Measurements from ENCODE around the gene CDH23.

Gene CDH23

GRCh38 chr10:71468363-71469094 is 71.8 kb downstream of the CDH23 start:
- DNase-seq = no peak

- no peak for DNase-seq
Observed at GRCh38 chr10:71471006-71471405, 74.3 kb downstream of the CDH23 start.

- no peak for DNase-seq
Observed at GRCh38 chr10:71471957-71472365, 75.2 kb downstream of the CDH23 start.

- no peak for DNase-seq
Observed at GRCh38 chr10:71472466-71472865, 75.7 kb downstream of the CDH23 start.

GRCh38 chr10:71472912-71473311 is 76.2 kb downstream of the CDH23 start:
- no peak for DNase-seq

GRCh38 chr10:71473671-71474599 is 77.2 kb downstream of the CDH23 start:
- DNase-seq = no peak

GRCh38 chr10:71474702-71475242 is 78.1 kb downstream of the CDH23 start:
- DNase-seq = no peak

- DNase-seq = no peak
Observed at GRCh38 chr10:71475243-71475871, 78.6 kb downstream of the CDH23 start.

GRCh38 chr10:71476228-71477011 is 79.7 kb downstream of the CDH23 start:
- no peak for DNase-seq

GRCh38 chr10:71478173-71478572 is 81.5 kb downstream of the CDH23 start:
- no peak for DNase-seq

- no peak for DNase-seq
Observed at GRCh38 chr10:71478813-71479365, 82.2 kb downstream of the CDH23 start.

- DNase-seq = no peak
Observed at GRCh38 chr10:71479831-71480230, 83.1 kb downstream of the CDH23 start.

GRCh38 chr10:71480662-71481061 is 83.9 kb downstream of the CDH23 start:
- no peak for DNase-seq

- DNase-seq = no peak
Observed at GRCh38 chr10:71481746-71482410, 85.2 kb downstream of the CDH23 start.

- no peak for DNase-seq
Observed at GRCh38 chr10:71482620-71483019, 85.9 kb downstream of the CDH23 start.

- DNase-seq = no peak
Observed at GRCh38 chr10:71483135-71483534, 86.4 kb downstream of the CDH23 start.

- DNase-seq = no peak
Observed at GRCh38 chr10:71483885-71484751, 87.4 kb downstream of the CDH23 start.

GRCh38 chr10:71486484-71487114 is 89.9 kb downstream of the CDH23 start:
- DNase-seq = no peak

GRCh38 chr10:71487726-71488125 is 91.0 kb downstream of the CDH23 start:
- no peak for DNase-seq

- no peak for DNase-seq
Observed at GRCh38 chr10:71489077-71489476, 92.4 kb downstream of the CDH23 start.
